Prostate gland (tissue), 2 donors: ENCODE measurements around the gene CHN1.

ENCODE experiments used
- POLR2A ChIP-seq: fragments of 450-650 bp; IDR thresholded peaks from one replicate; pipeline ENCODE4 v1.6.1; 2016; ENCODE audit warnings: antibody characterized with exemption, mild to moderate bottlenecking
- POLR2AphosphoS5 ChIP-seq: sonication (generic); formaldehyde crosslinking; IDR thresholded peaks from one replicate; pipeline ENCODE4 v1.6.1; 2017; ENCODE audit warnings: antibody characterized with exemption
- TF ChIP-seq, protein P1 (sequence below), 4 experiments: fragments of 200-600 bp in 2 of 4; fragments of 450-650 bp in 2 of 4; sonication (generic) in 2 of 4; IDR thresholded peaks; 1 replicate in 3 of 4; 2 replicates in 1 of 4; pipeline ENCODE4 v1.5.1; 2016 to 2019; ENCODE audit warnings: antibody characterized with exemption in 4 of 4, mild to moderate bottlenecking in 2 of 4, moderate library complexity in 2 of 4

DNA sequence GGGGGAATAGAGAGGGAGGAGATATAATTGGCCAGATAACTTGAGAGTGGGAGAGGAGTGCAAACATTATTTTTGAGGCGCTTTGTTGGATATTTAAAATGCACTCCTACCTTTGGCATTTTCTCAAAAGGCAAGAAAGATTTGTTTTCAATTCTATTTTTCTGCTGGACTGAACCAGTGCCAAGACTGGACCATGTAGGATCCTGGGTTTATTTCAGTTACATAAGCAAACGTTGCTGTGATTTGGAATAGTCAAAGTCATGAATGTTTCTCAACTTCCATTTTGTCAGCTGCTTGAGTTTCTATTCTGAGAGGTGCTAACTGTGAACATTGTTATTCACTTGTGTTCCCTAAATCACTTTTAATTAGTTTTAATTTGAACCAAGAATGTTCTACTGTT lies 232.0 kb downstream of the CHN1 start:
- TF ChIP-seq, protein P1, sequence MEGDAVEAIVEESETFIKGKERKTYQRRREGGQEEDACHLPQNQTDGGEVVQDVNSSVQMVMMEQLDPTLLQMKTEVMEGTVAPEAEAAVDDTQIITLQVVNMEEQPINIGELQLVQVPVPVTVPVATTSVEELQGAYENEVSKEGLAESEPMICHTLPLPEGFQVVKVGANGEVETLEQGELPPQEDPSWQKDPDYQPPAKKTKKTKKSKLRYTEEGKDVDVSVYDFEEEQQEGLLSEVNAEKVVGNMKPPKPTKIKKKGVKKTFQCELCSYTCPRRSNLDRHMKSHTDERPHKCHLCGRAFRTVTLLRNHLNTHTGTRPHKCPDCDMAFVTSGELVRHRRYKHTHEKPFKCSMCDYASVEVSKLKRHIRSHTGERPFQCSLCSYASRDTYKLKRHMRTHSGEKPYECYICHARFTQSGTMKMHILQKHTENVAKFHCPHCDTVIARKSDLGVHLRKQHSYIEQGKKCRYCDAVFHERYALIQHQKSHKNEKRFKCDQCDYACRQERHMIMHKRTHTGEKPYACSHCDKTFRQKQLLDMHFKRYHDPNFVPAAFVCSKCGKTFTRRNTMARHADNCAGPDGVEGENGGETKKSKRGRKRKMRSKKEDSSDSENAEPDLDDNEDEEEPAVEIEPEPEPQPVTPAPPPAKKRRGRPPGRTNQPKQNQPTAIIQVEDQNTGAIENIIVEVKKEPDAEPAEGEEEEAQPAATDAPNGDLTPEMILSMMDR (IDR thresholded peaks at IDR 0.05), result no peak
- TF ChIP-seq POLR2A (no peak), POLR2AphosphoS5 (no peak)
